HG03469 (cell line): ENCODE results near the gene CAB39L.
"Not testable (repeated sequence)": the region's sequence is repeated elsewhere in the genome, so short reads cannot be mapped to it uniquely, and the experiment has no call there.

Experiments used
- ATAC-seq: cut with Tn5 transposase; IDR thresholded peaks from one replicate; pipeline ENCODE4 v1.9.1; 2021; ENCODE audit warnings: mild to moderate bottlenecking, moderate library complexity, moderate number of reproducible peaks; ENCODE audit not compliant: unreplicated experiment

Gene CAB39L

DNA sequence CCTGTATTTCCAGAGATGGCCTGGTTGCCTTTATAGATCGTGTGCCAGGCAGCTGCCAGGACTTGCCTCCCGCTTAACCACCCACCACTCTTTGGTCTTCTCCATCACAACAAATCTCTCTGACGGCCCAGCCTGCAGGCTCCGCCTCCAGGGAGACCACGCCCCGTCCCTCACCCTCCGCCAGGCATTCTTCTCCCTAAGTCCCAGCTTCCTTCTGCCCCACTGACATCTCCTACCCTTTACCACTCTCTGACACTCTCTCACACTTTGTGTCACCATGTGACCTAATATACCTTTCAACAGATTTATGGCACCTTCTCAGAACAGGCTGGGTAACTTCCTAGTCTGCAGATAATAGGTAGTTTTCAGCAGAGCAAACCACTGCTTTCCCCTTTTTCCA, 95.1 kb downstream of the CAB39L start:
- ATAC-seq: no peak

DNA sequence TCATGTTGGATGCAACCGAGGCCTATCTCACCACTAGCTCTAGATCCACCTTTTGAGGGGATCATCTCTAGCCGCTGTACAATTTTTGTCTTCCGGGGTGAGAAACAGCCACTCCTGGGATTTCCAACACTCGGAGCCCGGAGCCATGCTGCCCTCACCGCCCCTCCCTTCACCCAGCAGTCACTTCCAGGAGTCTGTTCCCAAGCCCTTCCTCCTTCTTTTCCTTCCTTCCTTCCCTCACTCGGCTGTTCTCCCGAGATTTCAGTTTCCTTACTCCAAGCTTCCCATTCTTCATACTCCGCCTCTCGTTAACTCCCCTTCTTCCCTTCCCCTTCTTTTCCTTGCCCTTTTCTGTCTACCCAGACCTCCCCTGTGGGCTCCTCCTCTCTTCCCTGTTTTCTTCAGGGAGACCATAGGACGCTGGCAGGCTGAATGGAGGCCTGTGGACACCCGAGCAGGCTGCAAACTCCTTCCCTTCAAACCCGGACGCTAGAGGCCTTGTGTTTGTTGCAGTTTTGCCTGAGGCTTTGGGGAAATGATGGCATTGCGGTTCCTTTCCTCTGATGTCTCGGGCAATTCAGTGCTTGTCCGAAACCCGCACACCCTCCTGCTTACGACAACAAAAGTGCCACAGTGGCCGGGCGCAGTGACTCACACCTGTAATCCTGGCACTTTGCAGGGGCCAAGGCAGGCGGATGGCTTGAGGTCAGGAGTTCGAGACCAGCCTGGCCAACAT, 96.0 kb downstream of the CAB39L start:
- ATAC-seq: no peak

GRCh38 chr13:49346460-49346859, 97.4 kb downstream of the CAB39L start:
- no peak for ATAC-seq

GRCh38 chr13:49343731-49344130, 100.1 kb downstream of the CAB39L start:
- no peak for ATAC-seq

- no peak for ATAC-seq
Observed at GRCh38 chr13:49343255-49343654, 100.6 kb downstream of the CAB39L start.

DNA sequence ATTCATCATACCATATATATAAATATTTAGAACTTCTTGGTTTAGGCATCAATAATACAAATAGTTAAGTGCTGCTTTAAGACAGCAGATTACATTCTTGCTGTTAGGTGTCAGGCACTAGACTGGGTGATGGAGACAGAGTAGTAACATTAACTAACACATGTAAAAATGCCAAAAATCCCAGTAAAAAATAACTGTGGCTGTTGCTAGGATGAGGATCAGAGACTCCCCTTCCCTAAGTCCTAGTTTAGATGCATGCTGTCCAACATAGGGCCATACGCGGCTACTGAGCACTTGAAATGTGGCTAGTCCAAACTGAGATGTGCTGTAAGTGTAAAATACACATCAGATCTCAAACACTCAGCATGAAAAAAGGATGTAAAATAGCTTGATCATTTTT, 101.4 kb downstream of the CAB39L start:
- ATAC-seq: no peak

GRCh38 chr13:49341941-49342340, 101.9 kb downstream of the CAB39L start:
- no peak for ATAC-seq

DNA sequence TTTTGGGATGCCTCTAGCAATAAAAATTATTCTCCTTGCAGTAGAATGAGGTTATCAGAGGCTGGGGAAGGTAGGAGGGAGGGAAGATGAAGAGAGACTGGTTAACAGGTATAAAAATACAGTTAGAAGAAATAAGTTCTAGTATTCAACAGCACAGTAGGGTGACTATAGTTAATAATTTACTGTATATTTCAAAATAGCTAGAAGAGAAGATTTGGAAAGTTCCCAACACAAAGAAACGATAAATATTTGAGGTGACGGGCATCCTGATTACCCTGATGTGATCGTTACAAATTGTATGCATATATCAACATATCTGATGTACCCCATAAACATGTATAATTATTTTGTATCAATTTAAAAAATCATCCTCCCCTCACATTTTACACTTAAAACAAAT, 102.3 kb downstream of the CAB39L start:
- ATAC-seq: no peak

- no peak for ATAC-seq
Observed at GRCh38 chr13:49340161-49340560, 103.7 kb downstream of the CAB39L start.

- ATAC-seq: no peak
Observed at GRCh38 chr13:49336655-49337054, 107.2 kb downstream of the CAB39L start.

DNA sequence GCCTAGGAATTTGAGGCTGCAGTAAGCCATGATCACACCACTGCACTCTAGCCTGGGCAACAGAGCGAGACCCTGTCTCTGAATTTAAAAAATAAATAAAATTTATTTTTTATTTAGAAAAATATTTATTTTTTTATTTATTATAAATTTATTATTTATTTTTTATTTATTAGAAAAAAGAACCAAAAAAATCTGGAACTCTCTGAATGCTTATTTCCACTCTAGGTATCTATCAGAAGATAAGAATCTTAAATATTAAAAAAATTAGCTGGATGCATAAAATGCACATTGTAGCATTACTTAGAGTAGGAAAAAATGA, 113.4 kb downstream of the CAB39L start:
- ATAC-seq: no peak

DNA sequence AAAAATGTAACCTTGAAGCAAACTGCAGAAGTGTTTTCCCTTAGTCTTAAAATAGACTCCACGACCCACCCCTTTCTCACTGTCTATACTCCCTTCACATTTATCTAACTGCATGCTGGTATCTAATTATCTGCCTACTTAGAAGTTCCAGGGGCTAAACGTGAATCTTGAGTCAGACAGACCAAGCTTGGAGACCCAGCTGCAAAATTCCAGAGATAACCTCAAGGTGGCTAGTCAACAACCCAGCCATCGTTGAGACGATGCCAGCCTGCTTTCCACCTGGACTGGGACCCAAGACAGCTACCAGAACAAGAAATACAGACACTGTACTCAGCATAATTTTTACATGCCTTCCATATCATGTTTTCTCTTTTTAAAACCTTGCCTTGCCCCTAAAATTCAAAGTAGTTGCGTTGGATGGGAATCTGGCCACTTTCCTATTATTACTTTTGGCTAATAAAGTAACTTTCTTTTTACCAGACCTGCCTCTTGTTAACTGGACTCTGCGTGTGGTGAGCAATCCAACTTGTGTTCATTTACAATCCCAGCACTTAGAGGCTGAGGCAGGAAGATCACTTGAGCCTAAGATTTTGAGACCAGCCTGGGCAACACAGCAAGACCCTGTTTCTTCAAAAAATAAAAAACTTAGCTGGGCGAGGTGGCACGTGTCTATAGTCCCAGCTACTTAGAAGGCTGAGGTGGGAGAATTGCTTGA, 113.9 kb downstream of the CAB39L start:
- no peak for ATAC-seq

- ATAC-seq: not testable (repeated sequence)
Observed at GRCh38 chr13:49327145-49327544, 116.7 kb downstream of the CAB39L start.

DNA sequence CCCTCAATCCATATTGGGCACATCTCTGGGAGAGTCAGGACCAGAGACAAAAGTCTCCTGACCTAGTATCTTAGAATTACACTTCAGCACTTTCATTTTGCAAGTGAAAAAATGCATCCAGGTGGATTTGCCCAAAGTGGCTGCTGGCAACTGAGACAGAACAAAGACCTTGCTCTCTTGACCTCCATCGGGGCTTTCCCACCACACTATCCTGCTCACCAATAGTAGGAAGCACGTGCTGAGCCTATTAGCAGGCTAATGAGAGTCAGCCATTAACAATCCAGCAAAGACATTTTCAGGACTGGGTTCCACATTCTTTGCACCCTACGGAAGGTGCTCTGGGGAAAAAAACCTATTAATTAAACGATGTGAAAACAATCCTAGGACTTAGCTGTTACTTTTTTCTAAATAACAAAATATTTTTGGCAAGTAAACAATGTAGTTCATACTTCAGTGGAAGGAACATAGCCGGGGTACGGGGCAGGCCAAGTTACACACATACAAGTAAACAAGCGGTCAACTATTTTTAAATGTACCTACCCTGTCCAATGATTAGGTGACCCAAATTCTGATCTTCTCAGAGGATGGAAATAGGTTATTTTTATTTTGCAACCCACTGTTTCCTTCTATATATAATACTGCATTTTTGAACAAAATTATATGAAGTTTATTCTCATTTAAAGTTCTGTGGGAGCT, 117.5 kb downstream of the CAB39L start:
- no peak for ATAC-seq

DNA sequence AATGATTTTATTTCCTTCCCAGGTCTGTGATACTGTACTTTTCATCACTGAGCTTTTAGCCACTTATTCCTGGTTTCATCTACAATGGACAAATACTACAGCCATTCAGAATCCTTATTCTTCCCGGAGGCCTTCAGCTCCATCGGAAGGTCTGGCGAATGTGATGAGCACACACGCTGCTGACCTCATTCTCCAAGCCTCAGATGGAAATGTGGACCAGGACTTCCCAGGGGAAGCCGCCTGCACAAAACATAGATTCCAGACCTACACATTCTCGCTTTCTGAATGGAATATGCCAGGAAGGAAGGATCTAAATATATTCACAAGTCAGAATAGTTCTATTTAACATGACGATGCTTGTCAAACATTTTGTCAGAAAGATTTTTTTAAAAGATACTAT, 120.5 kb downstream of the CAB39L start:
- ATAC-seq: no peak

GRCh38 chr13:49322702-49323101, 121.2 kb downstream of the CAB39L start:
- no peak for ATAC-seq

DNA sequence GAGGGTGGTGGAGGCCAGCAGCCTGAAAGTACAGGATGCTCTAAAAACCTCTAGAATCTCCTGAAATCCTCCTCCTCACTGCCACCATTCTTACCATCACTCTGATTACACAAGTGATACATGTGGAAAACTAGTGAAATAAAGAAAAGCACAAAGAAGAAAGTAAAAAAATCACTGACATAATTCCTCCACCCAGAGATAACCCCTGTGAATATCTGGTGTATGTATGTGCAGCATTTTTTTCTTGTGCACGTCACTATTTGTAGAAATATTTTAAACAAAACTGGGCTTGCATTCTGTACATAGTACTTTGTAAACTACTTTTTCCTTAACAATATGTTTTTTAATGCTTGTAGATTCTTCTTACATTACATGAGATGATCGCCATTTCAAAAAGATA, 122.9 kb downstream of the CAB39L start:
- no peak for ATAC-seq

- ATAC-seq: no peak
Observed at GRCh38 chr13:49319951-49320350, 123.9 kb downstream of the CAB39L start.

GRCh38 chr13:49319551-49319950, 124.3 kb downstream of the CAB39L start:
- no peak for ATAC-seq

- no peak for ATAC-seq
Observed at GRCh38 chr13:49315756-49316482, 127.9 kb downstream of the CAB39L start.

DNA sequence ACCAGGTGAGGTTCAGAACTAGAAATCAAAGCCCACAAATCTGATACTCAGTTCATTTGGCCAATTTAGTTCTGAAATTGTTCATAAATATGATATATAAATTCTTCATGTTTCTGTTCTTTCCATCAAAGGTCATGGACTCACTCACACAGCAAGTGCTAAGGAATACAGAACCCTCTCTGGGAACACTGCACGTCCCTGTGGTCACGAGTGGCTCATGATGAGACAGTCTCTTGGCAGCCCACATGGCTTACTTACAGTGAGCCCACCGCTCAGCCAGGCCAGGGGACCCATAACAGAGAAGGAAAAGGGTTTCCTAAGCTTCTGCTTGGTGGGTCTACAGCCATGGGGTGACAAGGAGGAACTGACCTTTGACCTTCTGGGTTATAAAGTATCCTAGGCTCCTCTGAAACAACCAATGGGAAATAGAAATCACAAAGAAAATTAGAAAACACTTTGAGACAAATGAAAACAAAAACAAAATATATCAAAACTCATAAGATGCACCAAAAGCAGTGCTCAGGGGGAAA, 128.8 kb downstream of the CAB39L start:
- ATAC-seq: no peak
